Measurements from ENCODE around the gene PALM2AKAP2. TPM values are rescaled to one million over a fixed set of nuclear protein-coding genes. Genes with fewer than 3 reads are reported as not detected.
A peak's percentile ranks its signal among the peaks of the same experiment; 100 is the strongest.

Gene PALM2AKAP2
- total and polyA plus RNA-seq, 2 experiments from 2014 or later = 2.7 to 7.0 TPM

- no peak overlapping the region for H3K4me2 ChIP-seq
- H3K9me3 ChIP-seq (ENCODE audit: low read depth) = no peaks in the 10 kb centered on the region
- no peaks in the 10 kb centered on the region for H3K36me3 ChIP-seq (replicated peaks; ENCODE audit: insufficient read depth, low read depth)
- no peak for TF ChIP-seq CTCF (IDR thresholded peaks at IDR 0.05; ENCODE audit: poor library complexity)
- peaks cover 7% of the 10 kb centered on the region for H3K4me1 ChIP-seq (ENCODE audit: insufficient read depth)
- WGBS (ENCODE audit: low lambda C conversion rate, missing lambda C conversion rate) = 81% methylated on average over 2 of the region's 2 CpGs
- H3K9me2 ChIP-seq (replicated peaks; ENCODE audit: insufficient read depth) = no peaks in the 10 kb centered on the region
- no peak overlapping the region for H3K27ac ChIP-seq
- DNase-seq (ENCODE audit: low spot score) = peak; percentile 58
- H4K20me1 ChIP-seq (ENCODE audit: insufficient read depth, poor library complexity, severe bottlenecking) = no peaks in the 10 kb centered on the region
- H3K79me2 ChIP-seq = no peaks in the 10 kb centered on the region
- no peak overlapping the region for H2AFZ ChIP-seq
- no peak overlapping the region for H3K4me3 ChIP-seq
- H3K27me3 ChIP-seq = no peaks in the 10 kb centered on the region
These were observed 13.6 kb upstream of the PALM2AKAP2 start for GRCh38 chr9:109766351-109766750.

- no peak overlapping the region for H2AFZ ChIP-seq
- WGBS (ENCODE audit: low lambda C conversion rate, missing lambda C conversion rate) = 32% methylated on average over 4 of the region's 4 CpGs
- TF ChIP-seq EZH2phosphoT487 (IDR thresholded peaks at IDR 0.05; ENCODE audit: low read depth, severe bottlenecking, unreplicated experiment) = no peak
- TF ChIP-seq CTCF (IDR thresholded peaks at IDR 0.05; ENCODE audit: poor library complexity) = no peak
- no peak for TF ChIP-seq EZH2 (IDR thresholded peaks at IDR 0.05; ENCODE audit: borderline replicate concordance)
These were observed 12.6 kb upstream of the PALM2AKAP2 start for GRCh38 chr9:109767404-109767803.

GRCh38 chr9:109767814-109768213 lies 12.2 kb upstream of the PALM2AKAP2 start:
- H4K20me1 ChIP-seq (ENCODE audit: insufficient read depth, poor library complexity, severe bottlenecking) = no peaks in the 10 kb centered on the region
- no peaks in the 10 kb centered on the region for H3K9me2 ChIP-seq (replicated peaks; ENCODE audit: insufficient read depth)
- WGBS (ENCODE audit: low lambda C conversion rate, missing lambda C conversion rate) = 92% methylated on average over 1 of the region's 1 CpG
- peaks cover 20% of the 10 kb centered on the region for H3K4me1 ChIP-seq (ENCODE audit: insufficient read depth)
- H2AFZ ChIP-seq = no peak overlapping the region
- no peak overlapping the region for H3K4me3 ChIP-seq
- TF ChIP-seq CTCF (IDR thresholded peaks at IDR 0.05; ENCODE audit: poor library complexity) (no peak), EZH2phosphoT487 (IDR thresholded peaks at IDR 0.05; ENCODE audit: low read depth, severe bottlenecking, unreplicated experiment) (no peak), EZH2 (IDR thresholded peaks at IDR 0.05; ENCODE audit: borderline replicate concordance) (no peak)
- H3K4me2 ChIP-seq = no peak overlapping the region
- H3K79me2 ChIP-seq = no peaks in the 10 kb centered on the region
- H3K36me3 ChIP-seq (replicated peaks; ENCODE audit: insufficient read depth, low read depth) = no peaks in the 10 kb centered on the region
- no peaks in the 10 kb centered on the region for H3K27me3 ChIP-seq
- DNase-seq (ENCODE audit: low spot score) = no peak
- H3K9me3 ChIP-seq (ENCODE audit: low read depth) = no peaks in the 10 kb centered on the region
- H3K27ac ChIP-seq = no peak overlapping the region

More at GRCh38 chr9:109767404-109767803, 12.6 kb upstream of the PALM2AKAP2 start:
- Histone ChIP-seq H3K4me3 (no peak overlapping the region), H4K20me1 (ENCODE audit: insufficient read depth, poor library complexity, severe bottlenecking) (no peaks in the 10 kb centered on the region), H3K9me2 (replicated peaks; ENCODE audit: insufficient read depth) (no peaks in the 10 kb centered on the region), H3K4me2 (no peak overlapping the region), H3K27me3 (no peaks in the 10 kb centered on the region), H3K9me3 (ENCODE audit: low read depth) (no peaks in the 10 kb centered on the region), H3K27ac (no peak overlapping the region), H3K4me1 (ENCODE audit: insufficient read depth) (peaks cover 17% of the 10 kb centered on the region), H3K79me2 (no peaks in the 10 kb centered on the region), H3K36me3 (replicated peaks; ENCODE audit: insufficient read depth, low read depth) (no peaks in the 10 kb centered on the region)
- no peak for DNase-seq (ENCODE audit: low spot score)

- H3K27me3 ChIP-seq = no peaks in the 10 kb centered on the region
- H3K4me3 ChIP-seq = no peak overlapping the region
- no peak overlapping the region for H3K4me2 ChIP-seq
- H3K36me3 ChIP-seq (replicated peaks; ENCODE audit: insufficient read depth, low read depth) = no peaks in the 10 kb centered on the region
- H3K9me2 ChIP-seq (replicated peaks; ENCODE audit: insufficient read depth) = no peaks in the 10 kb centered on the region
- no peaks in the 10 kb centered on the region for H3K9me3 ChIP-seq (ENCODE audit: low read depth)
- no peak for DNase-seq (ENCODE audit: low spot score)
- TF ChIP-seq EZH2phosphoT487 (IDR thresholded peaks at IDR 0.05; ENCODE audit: low read depth, severe bottlenecking, unreplicated experiment) (no peak), EZH2 (IDR thresholded peaks at IDR 0.05; ENCODE audit: borderline replicate concordance) (no peak), CTCF (IDR thresholded peaks at IDR 0.05; ENCODE audit: poor library complexity) (no peak)
- no peaks in the 10 kb centered on the region for H4K20me1 ChIP-seq (ENCODE audit: insufficient read depth, poor library complexity, severe bottlenecking)
- H2AFZ ChIP-seq = no peak overlapping the region
- WGBS (ENCODE audit: low lambda C conversion rate, missing lambda C conversion rate) = 50% methylated on average over 2 of the region's 2 CpGs
- H3K4me1 ChIP-seq (ENCODE audit: insufficient read depth) = peaks cover 20% of the 10 kb centered on the region
- H3K79me2 ChIP-seq = no peaks in the 10 kb centered on the region
- H3K27ac ChIP-seq = no peak overlapping the region
These were observed 10.7 kb upstream of the PALM2AKAP2 start for GRCh38 chr9:109769250-109769649.
